Right lobe of liver (tissue), 6 donors: ENCODE measurements around the gene FBXO46. TPM values are rescaled to one million over a fixed set of nuclear protein-coding genes. Genes with fewer than 3 reads are reported as not detected.

Experiments used
- ATAC-seq, 4 donors: fragments of 200-7000 bp; cut with Tn5 transposase; one replicate each; pipeline ENCODE4 v1.9.1; 2020; ENCODE audit warnings: mild to moderate bottlenecking in 4 of 4, moderate library complexity in 4 of 4
- DNase-seq, 3 donors: peaks; one replicate each; pipeline ENCODE4 v3.0.0-alpha.2; 2020
- H3K27ac ChIP-seq, 3 donors: fragments of 200-600 bp; one replicate each; pipeline ENCODE4 v1.8.0; 2022
- H3K27me3 ChIP-seq, 2 donors: fragments of 200-600 bp; one replicate each; pipeline ENCODE4 v1.8.0; 2022
- H3K36me3 ChIP-seq, 4 donors: fragments of 200-600 bp; sonication (generic) in 1 of 4; one replicate each; pipeline versions ENCODE4 v1.5.1 to v1.8.0; 2017 to 2022; ENCODE audit warnings: control low read depth in 1 of 4
- H3K4me1 ChIP-seq, 4 donors: fragments of 200-600 bp; sonication (generic) in 1 of 4; one replicate each; pipeline versions ENCODE4 v1.5.1 to v1.8.0; 2017 to 2022; ENCODE audit warnings: control low read depth in 1 of 4
- H3K4me3 ChIP-seq, 3 donors: fragments of 200-600 bp; one replicate each; pipeline ENCODE4 v1.8.0; 2022
- H3K9me3 ChIP-seq, 4 donors: fragments of 200-600 bp; sonication (generic) in 1 of 4; one replicate each; pipeline versions ENCODE4 v1.5.1 to v1.8.0; 2017 to 2022; ENCODE audit warnings: control low read depth in 1 of 4
- POLR2A ChIP-seq: fragments of 450-650 bp; IDR thresholded peaks from one replicate; pipeline ENCODE4 v1.6.1; 2017; ENCODE audit warnings: antibody characterized with exemption, mild to moderate bottlenecking
- WGBS: methylation state at CpG from one replicate; pipeline ENCODE4 v1.1.6; 2018; ENCODE audit warnings: low coverage, low lambda C conversion rate; ENCODE audit not compliant: insufficient coverage; ENCODE audit errors: missing lambda C conversion rate; 5-methylcytosine and 5-hydroxymethylcytosine counted together
- intact Hi-C, 2 donors: fragments of 100-400 bp; cut with DNase I; formaldehyde crosslinking; loops; one replicate each; pipeline versions ENCODE4 v1.11.2 to v1.14.1; 2022
- total RNA-seq, 6 experiments: library from RNA; depleted of rRNA in 2 of 6; stranded (reverse); fragments of >200 nt in 2 of 6; fragmentation: NEBNext Ultra II Directional in 3 of 6; extraction: Animal tissue kit (Norgen Biotek cat#: 25700) in 3 of 6; gene quantifications; one replicate each; pipeline versions ENCODE4 v1.1.0 to v1.2.4, GENCODE V29; 2016 to 2023
- TF ChIP-seq, protein P1 (sequence below), 4 donors: fragments of 200-600 bp in 3 of 4; fragments of 450-650 bp in 1 of 4; IDR thresholded peaks; one replicate each; pipeline versions ENCODE4 v1.5.1 to v1.8.0; 2016 to 2022; ENCODE audit warnings: antibody characterized with exemption in 4 of 4, mild to moderate bottlenecking in 2 of 4
- donor health status: DM: no; HTN: yes; CAD: no.
- donor health status: DM: no; HTN: no; CAD: no.
- donor health status: DM: no; HTN: no; CAD: no.
- donor health status: DM: no; HTN: yes; CAD: no.
- donor health status: DM: no; HTN: yes; CAD: no.

FBXO46 gene
- total RNA-seq, 6 experiments from 2014 or later, result 5.6 to 12.4 (median 7.4) TPM

- peaks cover 0 to 6% (median 0%) of the 10 kb centered on the region in 4 donors for H3K4me1 ChIP-seq
- H3K9me3 ChIP-seq, result no peaks in the 10 kb centered on the region
- TF ChIP-seq, protein P1, sequence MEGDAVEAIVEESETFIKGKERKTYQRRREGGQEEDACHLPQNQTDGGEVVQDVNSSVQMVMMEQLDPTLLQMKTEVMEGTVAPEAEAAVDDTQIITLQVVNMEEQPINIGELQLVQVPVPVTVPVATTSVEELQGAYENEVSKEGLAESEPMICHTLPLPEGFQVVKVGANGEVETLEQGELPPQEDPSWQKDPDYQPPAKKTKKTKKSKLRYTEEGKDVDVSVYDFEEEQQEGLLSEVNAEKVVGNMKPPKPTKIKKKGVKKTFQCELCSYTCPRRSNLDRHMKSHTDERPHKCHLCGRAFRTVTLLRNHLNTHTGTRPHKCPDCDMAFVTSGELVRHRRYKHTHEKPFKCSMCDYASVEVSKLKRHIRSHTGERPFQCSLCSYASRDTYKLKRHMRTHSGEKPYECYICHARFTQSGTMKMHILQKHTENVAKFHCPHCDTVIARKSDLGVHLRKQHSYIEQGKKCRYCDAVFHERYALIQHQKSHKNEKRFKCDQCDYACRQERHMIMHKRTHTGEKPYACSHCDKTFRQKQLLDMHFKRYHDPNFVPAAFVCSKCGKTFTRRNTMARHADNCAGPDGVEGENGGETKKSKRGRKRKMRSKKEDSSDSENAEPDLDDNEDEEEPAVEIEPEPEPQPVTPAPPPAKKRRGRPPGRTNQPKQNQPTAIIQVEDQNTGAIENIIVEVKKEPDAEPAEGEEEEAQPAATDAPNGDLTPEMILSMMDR (IDR thresholded peaks at IDR 0.05), result no peak
- TF ChIP-seq POLR2A, result no peak
- intact Hi-C loops, result no loop called here
- ATAC-seq (no peak), DNase-seq (no peak)
- H3K27ac ChIP-seq, result no peak overlapping the region
- no peak overlapping the region for H3K4me3 ChIP-seq
- H3K36me3 ChIP-seq, result no peaks in the 10 kb centered on the region
- no peaks in the 10 kb centered on the region for H3K27me3 ChIP-seq
- WGBS, result 71% methylated on average over 6 of the region's 17 CpGs
Measured at GRCh38 chr19:45761714-45762113, 31.0 kb upstream of the FBXO46 start.

DNA sequence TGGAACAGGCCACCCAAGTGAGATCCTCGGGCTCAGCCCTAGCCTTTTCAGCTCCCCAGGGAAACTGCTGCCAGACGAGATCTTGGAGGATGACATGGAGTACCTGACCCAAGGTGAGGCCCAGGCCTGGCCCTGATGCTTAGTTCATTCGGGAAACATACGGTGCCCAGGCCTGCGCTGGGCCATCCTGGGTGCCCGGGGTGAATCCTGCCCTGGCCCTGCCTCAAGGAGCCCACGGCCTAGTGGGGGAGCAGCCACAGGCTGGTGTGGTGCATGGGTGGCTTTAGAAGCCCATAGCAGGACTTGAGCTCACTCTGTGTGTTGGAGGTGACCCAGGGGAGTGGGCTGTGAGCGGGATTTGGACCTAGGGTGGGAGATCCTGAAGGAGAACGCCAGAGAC is 28.2 kb upstream of the FBXO46 start:
- ATAC-seq (no peak), DNase-seq (no peak)
- no peak overlapping the region for H3K4me3 ChIP-seq
- H3K4me1 ChIP-seq, result no peaks in the 10 kb centered on the region
- 87% methylated on average over 3 of the region's 9 CpGs for WGBS
- H3K36me3 ChIP-seq, result no peaks in the 10 kb centered on the region
- no peaks in the 10 kb centered on the region for H3K27me3 ChIP-seq
- intact Hi-C loops, result no loop called here
- H3K27ac ChIP-seq, result no peak overlapping the region
- no peak for TF ChIP-seq POLR2A
- TF ChIP-seq, protein P1 (IDR thresholded peaks at IDR 0.05), result no peak
- no peaks in the 10 kb centered on the region for H3K9me3 ChIP-seq

DNA sequence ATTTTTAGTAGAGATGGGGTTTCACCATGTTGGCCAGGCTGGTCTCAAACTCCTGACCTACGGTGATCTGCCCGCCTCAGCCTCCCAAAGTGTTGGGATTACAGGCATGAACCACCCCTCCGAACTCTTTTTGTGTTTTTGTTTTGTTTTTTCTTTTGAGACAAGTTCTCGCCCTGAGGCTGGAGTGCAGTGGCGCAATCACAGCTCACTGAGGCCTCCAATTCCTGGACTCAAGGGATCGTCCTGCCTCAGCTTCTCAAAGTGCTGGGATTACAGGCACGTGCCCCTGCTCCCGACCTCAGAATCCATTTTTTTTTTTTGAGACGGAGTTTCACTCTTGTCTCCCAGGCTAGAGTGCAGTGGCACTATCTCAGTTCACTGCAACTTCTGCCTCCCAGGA is 27.0 kb upstream of the FBXO46 start:
- no peak overlapping the region for H3K4me3 ChIP-seq
- H3K27ac ChIP-seq, result no peak overlapping the region
- intact Hi-C loops, result no loop called here
- no peaks in the 10 kb centered on the region for H3K36me3 ChIP-seq
- no peaks in the 10 kb centered on the region for H3K9me3 ChIP-seq
- no peak for TF ChIP-seq POLR2A
- TF ChIP-seq, protein P1 (IDR thresholded peaks at IDR 0.05), result no peak
- H3K4me1 ChIP-seq, result no peaks in the 10 kb centered on the region
- no peaks in the 10 kb centered on the region for H3K27me3 ChIP-seq
- ATAC-seq (no peak), DNase-seq (no peak)
- WGBS, result 82% methylated on average over 9 of the region's 9 CpGs

DNA sequence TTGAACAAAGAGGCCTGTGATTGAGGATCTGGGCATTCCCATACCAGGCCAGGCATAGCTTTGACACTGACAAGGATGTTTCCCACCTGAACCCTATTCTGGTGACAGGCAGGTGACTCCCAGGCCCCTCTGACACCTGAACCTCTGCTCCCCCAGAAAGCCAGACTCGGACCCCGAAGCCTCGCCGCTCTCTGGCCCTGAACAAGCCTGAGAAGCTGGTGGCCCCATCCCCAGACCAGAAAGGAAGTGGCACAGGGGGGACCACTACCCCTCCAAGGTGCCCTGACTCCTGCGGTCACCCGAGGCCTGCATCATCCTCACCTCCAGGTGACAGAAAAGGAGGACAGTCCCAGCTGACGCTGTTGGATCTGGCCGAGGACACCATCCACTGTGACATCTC is 23.6 kb upstream of the FBXO46 start:
- intact Hi-C loops, result no loop called here
- no CpG with 5 or more reads among the region's 8 CpGs for WGBS
- Histone ChIP-seq H3K27ac (no peak overlapping the region), H3K4me3 (no peak overlapping the region), H3K4me1 (no peaks in the 10 kb centered on the region), H3K36me3 (no peaks in the 10 kb centered on the region), H3K27me3 (no peaks in the 10 kb centered on the region), H3K9me3 (no peaks in the 10 kb centered on the region)
- ATAC-seq (no peak), DNase-seq (no peak)
- TF ChIP-seq, protein P1 (IDR thresholded peaks at IDR 0.05), result no peak
- no peak for TF ChIP-seq POLR2A

DNA sequence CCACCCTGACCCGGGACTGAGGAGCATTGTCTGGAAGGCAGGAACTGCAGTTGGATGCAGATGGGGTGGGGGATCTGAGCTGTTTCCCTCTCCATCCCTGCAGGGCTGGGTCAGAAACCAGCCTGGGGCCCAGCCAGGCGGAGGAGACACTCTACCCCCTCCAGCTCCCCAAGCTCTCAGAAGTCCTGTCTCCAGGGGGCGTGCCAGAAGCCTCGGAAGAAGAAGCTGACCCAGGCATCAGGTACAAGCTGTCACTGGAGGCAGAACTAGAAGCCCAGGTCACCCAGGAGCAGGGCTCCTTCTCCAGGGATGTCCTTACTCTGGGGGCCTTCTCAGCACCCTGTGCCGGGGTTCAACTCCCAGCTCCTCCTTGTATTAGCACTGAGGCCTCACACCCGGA is 22.9 kb upstream of the FBXO46 start:
- Histone ChIP-seq H3K9me3 (no peaks in the 10 kb centered on the region), H3K4me1 (no peaks in the 10 kb centered on the region), H3K27me3 (no peaks in the 10 kb centered on the region), H3K27ac (no peak overlapping the region), H3K36me3 (no peaks in the 10 kb centered on the region), H3K4me3 (no peak overlapping the region)
- DNase-seq (no peak), ATAC-seq (no peak)
- WGBS, result no CpG with 5 or more reads among the region's 6 CpGs
- intact Hi-C loops, result no loop called here
- TF ChIP-seq, protein P1 (IDR thresholded peaks at IDR 0.05), result no peak
- no peak for TF ChIP-seq POLR2A
